Mesenchymal stem cell (in vitro differentiated cells and primary cell): ENCODE measurements around the gene PSMB8.
A peak's percentile ranks its signal among the peaks of the same experiment; 100 is the strongest.

Experiments
- DNase-seq: peaks from one replicate; pipeline ENCODE4 v3.0.0-alpha.2; 2013
- H2AFZ ChIP-seq: one replicate; pipeline ENCODE4 v1.6.1; 2013; ENCODE audit warnings: low read depth, mild to moderate bottlenecking, control low read depth, inconsistent platforms, low read length, moderate library complexity
- H2AK5ac ChIP-seq: 2 replicates; pipeline ENCODE4 v1.6.1; 2013; ENCODE audit warnings: low read length, moderate library complexity, mild to moderate bottlenecking, inconsistent platforms; ENCODE audit not compliant: severe bottlenecking
- H2BK120ac ChIP-seq: one replicate; pipeline ENCODE4 v1.6.1; 2013; ENCODE audit warnings: low read depth, mild to moderate bottlenecking, inconsistent platforms, low read length, moderate library complexity
- H2BK12ac ChIP-seq, 2 experiments: one replicate each; pipeline ENCODE4 v1.6.1; 2013; ENCODE audit warnings: inconsistent platforms in 2 of 2, low read length in 2 of 2, mild to moderate bottlenecking in 2 of 2, moderate library complexity in 2 of 2, control low read depth in 1 of 2
- H2BK15ac ChIP-seq: one replicate; pipeline ENCODE4 v1.6.1; 2013; ENCODE audit warnings: mild to moderate bottlenecking, low read depth, inconsistent platforms; ENCODE audit not compliant: poor library complexity, severe bottlenecking
- H2BK5ac ChIP-seq: 2 replicates; pipeline ENCODE4 v1.6.1; 2013; ENCODE audit warnings: low read depth, mild to moderate bottlenecking, low read length, control low read depth, inconsistent platforms; ENCODE audit not compliant: poor library complexity, severe bottlenecking
- H3K14ac ChIP-seq, 2 experiments: one replicate each; pipeline ENCODE4 v1.6.1; 2013; ENCODE audit warnings: inconsistent platforms in 2 of 2, low read length in 2 of 2, control low read depth in 1 of 2, mild to moderate bottlenecking in 1 of 2, moderate library complexity in 1 of 2
- H3K18ac ChIP-seq, 2 experiments: one replicate each; pipeline ENCODE4 v1.6.1; 2013; ENCODE audit warnings: inconsistent platforms in 2 of 2, low read length in 2 of 2, control low read depth in 1 of 2, low read depth in 1 of 2, mild to moderate bottlenecking in 1 of 2
- H3K23ac ChIP-seq, 2 experiments: one replicate each; pipeline ENCODE4 v1.6.1; 2013; ENCODE audit warnings: inconsistent platforms in 2 of 2, low read length in 2 of 2, mild to moderate bottlenecking in 2 of 2, moderate library complexity in 2 of 2, control low read depth in 1 of 2
- H3K27ac ChIP-seq: 2 replicates; pipeline ENCODE4 v1.5.1; 2013; ENCODE audit warnings: mild to moderate bottlenecking, moderate library complexity, low read length, control low read depth, inconsistent platforms; ENCODE audit not compliant: poor library complexity, severe bottlenecking
- H3K27me3 ChIP-seq, 2 experiments: 2 replicates each; pipeline versions ENCODE4 v1.6.1 to v1.7.0; 2013; ENCODE audit warnings: low read length in 2 of 2, mild to moderate bottlenecking in 2 of 2, moderate library complexity in 2 of 2, control low read depth in 1 of 2, inconsistent platforms in 1 of 2; ENCODE audit not compliant: control insufficient read depth in 1 of 2, insufficient read depth in 1 of 2
- H3K36me3 ChIP-seq, 2 experiments: 2 replicates each; pipeline versions ENCODE4 v1.6.1 to v1.7.0; 2013; ENCODE audit warnings: low read length in 2 of 2, control low read depth in 1 of 2, inconsistent platforms in 1 of 2, low read depth in 1 of 2, mild to moderate bottlenecking in 1 of 2; ENCODE audit not compliant: insufficient read depth in 2 of 2, control insufficient read depth in 1 of 2
- H3K4ac ChIP-seq, 2 experiments: one replicate each; pipeline ENCODE4 v1.6.1; 2013; ENCODE audit warnings: inconsistent platforms in 2 of 2, low read length in 2 of 2, mild to moderate bottlenecking in 2 of 2, moderate library complexity in 2 of 2, control low read depth in 1 of 2, low read depth in 1 of 2
- H3K4me1 ChIP-seq: 2 replicates; pipeline ENCODE4 v1.6.1; 2013; ENCODE audit warnings: low read depth, low read length, control low read depth; ENCODE audit not compliant: control insufficient read depth, insufficient read depth
- H3K4me2 ChIP-seq: 2 replicates; pipeline ENCODE4 v1.6.1; 2013; ENCODE audit warnings: low read length, mild to moderate bottlenecking, inconsistent platforms; ENCODE audit not compliant: poor library complexity, severe bottlenecking
- H3K4me3 ChIP-seq, 2 experiments: 2 replicates each; pipeline versions ENCODE4 v1.5.1 to v1.7.0; 2013; ENCODE audit warnings: low read length in 2 of 2, mild to moderate bottlenecking in 2 of 2, control low read depth in 1 of 2, low read depth in 1 of 2; ENCODE audit not compliant: insufficient read depth in 1 of 2
- H3K79me1 ChIP-seq: replicated peaks from 2 replicates; pipeline ENCODE4 v1.6.1; 2013; ENCODE audit warnings: mild to moderate bottlenecking, control low read depth, low read length, inconsistent platforms; ENCODE audit not compliant: poor library complexity, severe bottlenecking
- H3K9ac ChIP-seq: 2 replicates; pipeline ENCODE4 v1.7.0; 2013; ENCODE audit warnings: mild to moderate bottlenecking, low read length, moderate library complexity
- H3K9me3 ChIP-seq: 2 replicates; pipeline ENCODE4 v1.7.0; 2013; ENCODE audit warnings: mild to moderate bottlenecking, low read length; ENCODE audit not compliant: control insufficient read depth
- H4K8ac ChIP-seq: one replicate; pipeline ENCODE4 v1.6.1; 2013; ENCODE audit warnings: inconsistent platforms, mild to moderate bottlenecking, low read length, moderate library complexity
- H4K91ac ChIP-seq: one replicate; pipeline ENCODE4 v1.6.1; 2013; ENCODE audit warnings: mild to moderate bottlenecking, low read length, inconsistent platforms
- WGBS: methylation state at CpG from one replicate; pipeline ENCODE4 v1.1.7; 2013; ENCODE audit warnings: mixed read lengths; 5-methylcytosine and 5-hydroxymethylcytosine counted together

Gene PSMB8

GRCh38 chr6:32842021-32842650, 1.7 kb downstream of the PSMB8 start:
- Histone ChIP-seq H3K18ac (no peak overlapping the region), H3K4ac (no peak overlapping the region), H3K27me3 (no peaks in the 10 kb centered on the region), H4K91ac (no peak overlapping the region), H2BK12ac (no peak overlapping the region), H2BK120ac (no peak overlapping the region), H2AK5ac (no peak overlapping the region), H3K9ac (peak overlapping the region; percentile 44), H3K4me1 (peaks cover 11% of the 10 kb centered on the region), H3K4me2 (no peak overlapping the region), H3K79me1 (peaks cover 15% of the 10 kb centered on the region), H4K8ac (no peak overlapping the region), H3K14ac (no peak overlapping the region), H3K36me3 (peaks cover 18 to 53% of the 10 kb centered on the region in 2 experiments), H2AFZ (no peak overlapping the region), H2BK15ac (no peak overlapping the region), H3K23ac (no peak overlapping the region), H3K27ac (no peak overlapping the region), H3K4me3 (no peak overlapping the region), H2BK5ac (no peak overlapping the region), H3K9me3 (no peaks in the 10 kb centered on the region)
- DNase-seq = no peak
- 94% methylated on average over 6 of the region's 6 CpGs for WGBS

GRCh38 chr6:32840604-32841246, 3.1 kb downstream of the PSMB8 start:
- Histone ChIP-seq H3K14ac (no peak overlapping the region), H2AFZ (no peak overlapping the region), H3K4me3 (no peak overlapping the region), H3K4me1 (peaks cover 11% of the 10 kb centered on the region), H3K23ac (no peak overlapping the region), H2BK15ac (no peak overlapping the region), H3K27ac (no peak overlapping the region), H4K91ac (no peak overlapping the region), H3K79me1 (peaks cover 19% of the 10 kb centered on the region), H4K8ac (no peak overlapping the region), H3K9me3 (no peaks in the 10 kb centered on the region), H2BK5ac (no peak overlapping the region), H3K9ac (no peak overlapping the region), H2BK12ac (no peak overlapping the region), H2AK5ac (no peak overlapping the region), H3K4ac (no peak overlapping the region), H3K36me3 (peaks cover 12 to 53% of the 10 kb centered on the region in 2 experiments), H3K18ac (no peak overlapping the region), H3K27me3 (no peaks in the 10 kb centered on the region), H2BK120ac (no peak overlapping the region), H3K4me2 (no peak overlapping the region)
- WGBS = 94% methylated on average over 9 of the region's 9 CpGs
- DNase-seq = no peak

- no peak overlapping the region for H2AK5ac ChIP-seq
- no peak overlapping the region for H2BK120ac ChIP-seq
- no peaks in the 10 kb centered on the region for H3K27me3 ChIP-seq
- peaks cover 14 to 58% of the 10 kb centered on the region in 2 experiments for H3K36me3 ChIP-seq
- H2AFZ ChIP-seq = no peak overlapping the region
- 94% methylated on average over 13 of the region's 15 CpGs for WGBS
- H4K8ac ChIP-seq = no peak overlapping the region
- no peak overlapping the region for H3K4ac ChIP-seq
- H3K14ac ChIP-seq = no peak overlapping the region
- H2BK12ac ChIP-seq = no peak overlapping the region
- no peak overlapping the region for H4K91ac ChIP-seq
- no peak overlapping the region for H3K9ac ChIP-seq
- no peak overlapping the region for H3K4me3 ChIP-seq
- no peak for DNase-seq
- no peak overlapping the region for H2BK15ac ChIP-seq
- H3K18ac ChIP-seq = no peak overlapping the region
- H2BK5ac ChIP-seq = no peak overlapping the region
- H3K4me1 ChIP-seq = peaks cover 10% of the 10 kb centered on the region
- H3K79me1 ChIP-seq = peaks cover 25% of the 10 kb centered on the region
- H3K9me3 ChIP-seq = no peaks in the 10 kb centered on the region
- H3K4me2 ChIP-seq = no peak overlapping the region
- H3K27ac ChIP-seq = no peak overlapping the region
- H3K23ac ChIP-seq = no peak overlapping the region
Observed at GRCh38 chr6:32839356-32839755, 4.5 kb downstream of the PSMB8 start.

- peaks cover 14 to 68% of the 10 kb centered on the region in 2 experiments for H3K36me3 ChIP-seq
- peak within 1 kb of the TSS; percentile 80 to 85 for H3K4me3 ChIP-seq
- peaks cover 10% of the 10 kb centered on the region for H3K4me1 ChIP-seq
- H3K14ac ChIP-seq = peak within 1 kb of the TSS in 1 of 2 experiments; percentile 84
- peak within 1 kb of the TSS; percentile 94 for H2AFZ ChIP-seq
- H3K18ac ChIP-seq = peak within 1 kb of the TSS; percentile 92 to 94
- peak within 1 kb of the TSS; percentile 73 for H3K4me2 ChIP-seq
- H3K79me1 ChIP-seq = peaks cover 22% of the 10 kb centered on the region
- DNase-seq = peak; percentile 93
- no peak within 1 kb of the TSS for H2AK5ac ChIP-seq
- peak within 1 kb of the TSS; percentile 93 for H3K9ac ChIP-seq
- peak within 1 kb of the TSS in 1 of 2 experiments; percentile 75 for H3K23ac ChIP-seq
- peak within 1 kb of the TSS; percentile 92 for H3K27ac ChIP-seq
- H2BK15ac ChIP-seq = peak within 1 kb of the TSS; percentile 56
- no peaks in the 10 kb centered on the region for H3K9me3 ChIP-seq
- no peak within 1 kb of the TSS for H2BK5ac ChIP-seq
- H4K91ac ChIP-seq = peak within 1 kb of the TSS; percentile 92
- H4K8ac ChIP-seq = peak within 1 kb of the TSS; percentile 93
- H3K4ac ChIP-seq = peak within 1 kb of the TSS in 1 of 2 experiments; percentile 92
- H3K27me3 ChIP-seq = no peaks in the 10 kb centered on the region
- WGBS = 0% methylated on average over 51 of the region's 57 CpGs
- H2BK120ac ChIP-seq = peak within 1 kb of the TSS; percentile 21
- peak within 1 kb of the TSS in 1 of 2 experiments; percentile 24 for H2BK12ac ChIP-seq
Observed at GRCh38 chr6:32838114-32838958, 5.5 kb downstream of the PSMB8 start, which contains the start of gene TAP2. TSS of gene TAP2 (minus strand) at chr6:32838739. CDS start at chr6:32838233, 506 bp downstream.
